Ishikawa (cell line): ENCODE data around the gene LCN1.

ENCODE experiments used
- CEBPB ChIP-seq: IDR thresholded peaks from 2 replicates; pipeline ENCODE4 v1.6.1; 2012
- CREB1 ChIP-seq: IDR thresholded peaks from 2 replicates; pipeline ENCODE4 v1.6.1; 2012; ENCODE audit warnings: low read depth
- MAX ChIP-seq: IDR thresholded peaks from 2 replicates; pipeline ENCODE4 v1.6.1; 2012
- ZBTB7A ChIP-seq: IDR thresholded peaks from 2 replicates; pipeline ENCODE4 v1.6.1; 2012; ENCODE audit warnings: low read depth

- peak; percentile 98; the same call in 1 of the 2 replicates for TF ChIP-seq ZBTB7A
- TF ChIP-seq MAX: peak; percentile 68
- no peak for TF ChIP-seq CEBPB
- no peak for TF ChIP-seq CREB1
These were observed 20.5 kb upstream of the LCN1 start, which contains the start of gene MRPS2 for GRCh38 chr9:135500525-135501260.
